ENCODE data around the gene WDR45.
A peak's percentile ranks its signal among the peaks of the same experiment; 100 is the strongest.

WDR45 gene

DNA sequence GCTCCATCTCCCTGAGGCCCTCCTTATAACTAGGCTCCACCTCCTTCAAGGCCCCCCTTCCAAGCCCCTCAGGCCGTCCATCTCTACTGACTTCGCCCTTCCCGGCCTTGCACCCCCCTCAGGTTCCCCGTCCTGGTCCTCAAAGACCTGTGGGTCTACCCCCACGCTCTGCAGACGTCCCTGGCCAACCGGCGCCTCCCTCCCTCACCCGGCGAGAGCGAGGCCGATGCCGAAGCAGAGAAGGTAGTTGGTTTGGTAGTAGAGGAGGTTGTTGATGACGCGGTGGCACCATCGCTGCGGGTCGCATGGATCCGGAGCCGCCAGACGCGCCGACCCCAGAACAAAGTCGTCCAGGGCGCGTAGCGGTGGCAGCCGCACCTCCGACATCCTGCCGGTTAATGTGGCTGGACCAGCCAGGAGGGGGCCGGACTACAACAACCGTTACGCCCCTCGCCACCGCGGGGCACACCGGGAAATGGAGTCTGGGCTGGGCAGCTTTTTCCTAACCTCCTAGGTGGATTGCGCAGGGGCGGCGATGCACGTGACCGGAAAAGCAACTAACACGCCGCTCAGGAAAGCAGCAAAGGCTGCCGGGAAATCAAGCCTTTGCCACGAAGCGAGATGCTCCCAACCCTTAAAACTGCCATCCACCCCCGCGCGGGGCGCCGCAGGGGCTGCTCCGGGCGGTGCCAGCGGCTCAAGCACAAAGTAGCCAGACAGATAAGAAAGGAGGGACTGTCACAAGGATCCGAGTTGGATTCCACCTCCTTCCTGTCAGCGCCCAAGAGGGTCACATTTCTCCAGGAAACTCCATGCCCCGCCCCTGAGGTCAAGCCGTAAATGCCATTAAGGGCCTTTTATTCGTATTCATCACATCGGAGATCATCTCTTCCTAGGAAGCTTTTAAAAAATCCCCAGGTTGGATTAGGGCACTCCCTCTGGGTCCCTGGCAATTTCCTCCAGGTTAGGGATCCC is 5.8 kb downstream of the WDR45 start, which contains the start of gene PRAF2:
PRAF2 (minus strand) TSS at position 402 of the 975 bp plus-strand sequence; CDS start at position 387, 15 bp downstream.
- peak; percentile 92 for DNase-seq (ENCODE audit: low spot score)

DNA sequence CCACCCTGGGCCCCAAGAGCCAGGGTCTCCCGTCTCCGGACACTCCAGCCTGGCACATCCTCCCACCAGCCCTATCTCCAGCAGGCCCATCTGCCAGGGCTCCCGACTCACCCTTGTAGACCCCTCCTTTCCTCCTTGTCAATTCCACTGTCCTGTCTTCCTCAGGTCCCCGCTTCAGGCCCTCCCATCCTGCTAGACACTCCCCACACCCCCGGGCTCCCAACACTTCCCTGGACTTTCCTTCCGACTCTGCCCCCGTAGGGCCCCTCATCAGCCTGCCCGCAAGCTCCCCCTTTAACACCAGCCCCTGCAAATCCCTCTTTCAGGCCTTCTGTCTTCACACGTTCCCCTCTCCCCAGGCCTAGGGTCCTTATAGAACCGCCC is 7.0 kb downstream of the WDR45 start:
- DNase-seq (ENCODE audit: low spot score): no peak

DNA sequence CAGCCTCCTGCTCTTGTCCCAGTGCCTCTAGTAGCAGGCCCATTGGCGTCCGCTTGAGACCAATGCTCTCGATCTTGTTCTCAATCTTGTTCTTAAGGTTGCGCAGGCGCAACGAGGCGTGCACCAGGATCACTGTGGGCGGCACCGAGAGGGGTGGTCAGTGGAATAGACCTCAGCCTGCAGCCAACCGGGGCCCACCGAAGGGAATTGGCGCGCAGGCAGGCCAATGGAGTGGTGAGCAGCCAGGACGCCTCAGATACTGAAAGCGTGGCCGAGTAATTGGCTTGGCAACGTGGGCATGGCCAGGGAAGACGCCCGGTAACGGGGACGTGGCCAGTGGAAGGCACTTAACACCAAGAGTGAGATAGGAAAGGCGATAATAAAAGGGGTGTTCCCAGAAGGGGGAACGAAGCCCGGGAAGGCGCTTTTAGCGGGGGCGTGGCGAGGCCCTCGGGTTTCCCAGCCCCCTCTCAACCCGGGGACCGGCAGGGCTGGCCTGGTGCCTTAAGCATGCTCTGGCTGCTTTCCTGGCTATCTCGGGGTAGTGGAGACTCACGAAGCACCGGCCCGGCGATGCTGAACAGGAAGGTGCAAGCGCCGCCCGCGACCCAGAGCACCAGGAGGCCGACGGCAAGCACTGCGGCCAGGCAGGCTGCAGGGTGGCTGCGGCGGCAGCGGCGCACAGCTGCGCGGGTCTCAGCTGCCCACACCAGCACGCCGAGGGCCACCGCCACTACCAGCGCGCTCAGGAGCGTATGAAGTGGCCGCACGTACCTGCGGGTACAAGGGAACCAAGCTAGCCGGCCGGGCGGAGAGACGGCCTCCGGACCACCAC is 7.6 kb downstream of the WDR45 start:
- no peak for DNase-seq (ENCODE audit: low spot score)

DNA sequence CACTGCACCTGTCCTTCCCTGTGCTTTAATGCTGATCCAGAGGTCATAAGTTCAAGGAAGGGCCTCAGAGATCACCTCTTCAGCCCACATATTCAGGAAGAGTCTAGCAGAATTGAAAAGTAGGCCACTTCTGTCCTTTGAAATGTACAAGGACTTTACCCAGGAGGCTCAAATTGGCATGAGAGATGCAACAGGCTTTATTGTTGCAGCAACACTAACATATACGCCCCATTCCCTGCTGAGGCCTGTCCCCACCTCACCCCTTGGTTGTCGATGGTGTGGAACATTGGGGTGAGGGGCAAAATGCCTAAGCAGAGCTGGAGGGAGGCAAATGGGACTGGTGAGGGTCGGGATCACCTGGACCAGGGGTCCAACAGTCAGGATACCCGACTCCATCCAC is 8.7 kb downstream of the WDR45 start:
- DNase-seq (ENCODE audit: low spot score): no peak

DNA sequence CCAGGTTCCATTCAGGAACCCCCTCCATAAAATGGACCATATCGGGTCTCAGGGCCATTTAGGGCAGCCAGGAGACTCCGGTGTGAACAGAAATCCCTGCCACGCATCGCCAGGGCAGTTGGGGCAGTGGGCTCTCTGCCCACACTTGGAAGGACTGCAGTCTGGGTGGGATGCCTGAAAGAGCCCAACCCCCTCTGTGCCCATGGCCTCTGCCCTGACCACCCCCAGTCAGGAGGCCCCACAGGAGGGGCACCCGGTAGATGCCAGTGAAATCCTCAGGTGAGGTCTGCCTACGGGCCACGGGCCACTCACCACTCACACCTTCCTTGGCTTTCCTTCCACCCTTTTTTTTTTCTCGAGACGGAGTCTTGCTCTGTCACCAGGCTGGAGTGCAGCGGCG is 10.6 kb downstream of the WDR45 start:
- DNase-seq (ENCODE audit: low spot score): no peak

DNA sequence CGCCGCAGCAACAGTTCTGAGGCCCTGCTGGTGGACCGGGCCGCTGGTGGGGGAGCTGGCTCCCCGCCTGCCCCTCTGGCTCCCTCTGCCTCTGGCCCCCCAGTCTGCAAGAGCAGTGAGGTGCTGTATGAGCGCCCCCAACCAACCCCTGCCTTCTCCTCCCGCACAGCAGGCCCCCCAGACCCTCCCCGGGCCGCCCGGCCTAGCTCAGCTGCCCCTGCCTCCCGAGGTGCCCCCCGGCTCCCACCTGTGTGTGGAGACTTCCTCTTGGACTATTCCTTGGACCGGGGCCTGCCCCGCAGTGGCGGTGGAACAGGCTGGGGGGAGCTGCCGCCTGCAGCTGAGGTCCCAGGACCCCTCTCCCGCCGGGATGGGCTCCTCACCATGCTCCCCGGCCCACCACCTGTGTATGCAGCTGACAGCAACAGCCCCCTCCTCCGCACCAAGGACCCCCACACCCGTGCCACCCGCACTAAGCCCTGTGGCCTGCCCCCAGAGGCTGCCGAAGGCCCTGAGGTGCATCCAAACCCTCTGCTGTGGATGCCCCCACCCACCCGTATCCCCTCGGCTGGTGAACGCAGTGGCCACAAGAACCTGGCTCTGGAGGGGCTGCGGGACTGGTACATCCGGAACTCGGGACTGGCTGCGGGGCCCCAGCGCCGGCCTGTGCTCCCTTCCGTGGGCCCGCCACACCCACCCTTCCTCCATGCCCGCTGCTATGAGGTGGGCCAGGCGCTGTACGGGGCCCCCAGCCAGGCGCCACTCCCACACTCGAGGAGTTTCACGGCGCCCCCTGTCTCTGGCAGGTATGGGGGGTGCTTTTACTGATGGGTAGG is 12.2 kb downstream of the WDR45 start:
- DNase-seq (ENCODE audit: low spot score): no peak

DNA sequence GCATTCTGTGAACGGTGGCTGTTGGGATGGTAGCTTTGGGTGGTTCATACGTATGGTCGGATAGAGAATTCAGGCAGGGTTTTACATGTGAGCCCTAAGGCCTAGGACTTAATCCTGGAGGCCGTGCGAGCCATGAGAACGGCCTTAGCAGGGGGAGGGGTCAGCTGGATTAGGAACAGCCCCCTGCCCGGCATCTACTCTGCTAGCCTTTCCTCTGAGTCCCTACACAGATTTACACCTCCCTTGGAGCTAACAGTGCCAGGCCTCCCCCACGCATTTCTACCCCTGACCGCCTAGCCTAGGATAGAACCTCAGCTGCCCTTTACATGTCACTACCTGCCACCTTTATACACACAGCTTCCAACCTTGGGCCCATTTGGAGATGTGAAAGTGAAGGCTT is 13.0 kb downstream of the WDR45 start:
- no peak for DNase-seq (ENCODE audit: low spot score)

DNA sequence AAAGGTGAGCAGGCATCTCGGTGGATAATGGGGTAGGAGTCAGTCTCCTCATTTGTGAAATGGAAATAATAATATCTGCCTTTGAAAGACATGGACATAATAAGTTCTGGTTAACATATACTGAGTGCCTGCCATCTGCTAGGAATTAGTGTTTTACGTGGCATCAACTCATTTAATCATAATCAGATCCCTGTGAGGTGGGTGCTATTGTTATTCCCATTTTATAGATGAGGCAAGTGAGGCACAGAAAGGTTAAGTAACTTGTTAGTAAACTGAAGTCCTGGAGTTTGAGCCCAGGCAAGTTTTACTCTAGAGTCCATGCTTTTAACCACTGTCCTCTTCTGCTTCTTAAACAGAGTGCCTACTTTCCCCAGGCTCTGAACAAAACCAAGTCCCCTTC is 13.4 kb downstream of the WDR45 start:
- no peak for DNase-seq (ENCODE audit: low spot score)

DNA sequence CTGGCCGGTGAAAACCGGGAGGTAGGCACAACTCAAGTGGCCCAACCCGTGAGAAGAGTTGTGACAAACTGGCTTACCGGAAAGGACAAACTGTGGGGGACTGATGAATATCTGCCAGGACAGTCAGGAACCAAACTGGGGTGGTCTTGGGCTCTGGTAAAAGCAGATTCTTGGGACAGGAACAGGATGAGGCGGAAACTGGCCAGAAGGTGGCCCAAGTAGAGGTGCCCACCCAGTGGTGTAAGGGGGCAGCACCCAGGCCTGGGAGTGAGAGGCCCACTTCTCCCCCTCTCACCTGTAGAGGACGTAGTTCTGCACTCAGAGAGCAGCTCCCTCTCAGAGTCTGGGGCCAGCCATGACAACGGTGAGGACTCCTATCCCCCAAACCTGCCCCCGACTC is 15.0 kb downstream of the WDR45 start:
- DNase-seq (ENCODE audit: low spot score): no peak

DNA sequence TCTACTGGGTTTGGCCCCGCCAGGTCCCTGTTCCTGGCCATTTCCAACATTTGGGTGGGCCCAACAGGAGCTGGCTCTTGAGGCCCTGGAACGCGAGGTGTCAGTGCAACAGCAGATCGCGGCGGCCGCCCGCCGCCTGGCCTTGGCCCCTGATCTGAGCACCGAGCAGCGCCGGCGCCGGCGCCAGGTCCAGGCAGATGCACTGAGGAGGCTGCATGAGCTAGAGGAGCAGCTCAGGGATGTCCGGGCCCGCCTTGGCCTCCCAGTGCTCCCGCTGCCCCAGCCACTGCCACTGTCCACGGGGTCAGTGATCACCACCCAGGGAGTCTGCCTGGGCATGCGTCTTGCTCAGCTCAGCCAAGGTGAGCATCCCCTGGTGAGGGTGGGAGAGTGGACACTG is 15.4 kb downstream of the WDR45 start:
- no peak for DNase-seq (ENCODE audit: low spot score)

DNA sequence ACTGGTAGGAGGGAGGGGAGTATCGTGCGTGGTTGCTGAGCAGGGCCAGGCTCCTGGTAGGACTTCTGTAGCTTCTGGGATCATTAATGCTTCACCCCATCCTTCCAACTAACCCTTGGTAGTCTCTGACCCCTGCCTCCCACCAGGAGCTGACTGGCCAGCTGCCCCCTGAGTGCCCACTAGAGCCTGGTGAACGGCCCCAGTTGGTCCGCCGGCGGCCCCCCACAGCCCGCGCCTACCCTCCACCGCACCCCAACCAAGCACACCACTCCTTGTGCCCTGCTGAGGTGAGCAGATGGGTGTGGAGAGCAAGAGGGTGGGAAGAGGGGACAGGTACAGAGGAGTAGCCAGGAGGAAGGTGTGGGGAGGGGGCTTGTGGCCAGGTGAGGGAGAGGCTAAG is 16.0 kb downstream of the WDR45 start:
- no peak for DNase-seq (ENCODE audit: low spot score)

DNA sequence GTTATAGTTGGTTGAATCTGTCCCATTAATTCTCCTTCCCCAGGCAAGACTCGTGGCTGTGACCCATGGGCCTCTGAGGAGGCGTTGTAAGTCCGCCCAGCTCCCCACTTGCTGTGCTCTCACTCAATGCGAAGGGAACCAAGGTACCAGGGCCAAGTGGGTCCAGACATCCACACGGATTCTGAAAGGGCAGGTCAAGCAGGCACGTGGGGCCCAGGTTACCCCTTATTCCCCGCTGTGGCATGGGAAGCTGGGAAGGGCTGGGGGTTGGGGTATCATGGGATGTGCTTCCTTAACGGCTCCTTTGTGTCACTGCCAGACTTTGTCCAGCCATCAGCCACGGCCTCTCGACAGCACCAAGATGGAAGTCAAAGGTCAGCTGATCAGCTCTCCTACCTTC is 17.8 kb downstream of the WDR45 start:
- DNase-seq (ENCODE audit: low spot score): no peak

DNA sequence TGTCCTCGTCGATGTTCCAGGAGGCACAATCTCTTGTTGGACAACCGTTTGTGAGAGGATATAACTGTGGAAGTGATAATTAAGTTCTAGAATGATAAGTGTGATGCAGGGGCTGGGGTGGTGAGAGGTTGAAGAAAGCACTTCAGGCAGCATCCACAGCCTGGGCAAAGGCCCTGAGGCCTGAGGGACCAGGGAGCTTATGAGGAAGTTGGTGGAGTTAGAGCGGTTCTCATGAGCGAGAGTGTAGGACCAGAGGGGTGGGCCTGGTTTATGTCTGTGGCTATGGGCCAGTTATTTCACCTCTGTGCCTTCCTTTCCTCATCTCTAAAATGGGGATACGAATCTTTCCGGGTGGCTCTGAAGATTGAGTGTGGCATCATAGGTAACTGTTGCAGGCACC is 18.2 kb downstream of the WDR45 start:
- no peak for DNase-seq (ENCODE audit: low spot score)

DNA sequence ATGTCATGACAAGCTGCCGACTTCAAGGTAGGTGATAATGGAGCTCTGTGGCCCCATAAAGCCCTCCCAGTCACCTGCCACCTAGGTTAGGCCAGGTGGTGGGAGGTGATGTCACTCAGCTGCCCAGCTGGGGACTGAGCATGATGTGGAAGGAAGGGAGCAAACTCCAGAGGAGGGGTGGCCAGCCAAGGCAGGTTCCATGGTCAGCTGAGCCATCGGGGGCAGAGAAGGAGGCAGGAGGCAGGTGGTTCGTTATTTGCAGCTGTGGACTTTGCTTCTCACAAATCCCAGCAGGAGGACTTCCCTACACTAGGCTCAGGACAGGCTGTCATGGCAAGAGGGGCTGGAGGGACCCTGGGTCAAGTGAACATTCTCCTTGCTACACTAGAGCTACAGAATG is 18.8 kb downstream of the WDR45 start:
- no peak for DNase-seq (ENCODE audit: low spot score)

DNA sequence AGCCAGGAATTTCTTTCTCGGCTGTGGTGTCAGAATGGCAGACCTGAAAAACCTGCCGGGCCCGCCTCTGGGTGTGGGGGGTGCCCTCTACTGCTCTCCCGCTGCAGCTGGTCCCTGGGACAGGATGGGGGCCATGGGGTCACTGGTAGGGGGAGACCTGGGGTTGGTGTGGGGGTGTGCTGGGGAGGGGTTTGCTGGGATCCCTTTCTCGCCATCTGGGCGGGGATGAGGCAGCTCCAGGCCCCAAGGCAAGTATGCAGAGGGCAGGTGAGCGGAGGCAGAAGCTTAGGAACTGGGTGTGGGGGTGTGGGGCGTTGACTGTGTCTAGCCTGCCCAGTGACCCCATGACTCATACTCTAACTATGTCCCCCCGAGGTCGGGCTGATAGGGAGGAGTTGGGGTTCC is 20.0 kb downstream of the WDR45 start:
- peak; percentile 56 for DNase-seq (ENCODE audit: low spot score)

DNA sequence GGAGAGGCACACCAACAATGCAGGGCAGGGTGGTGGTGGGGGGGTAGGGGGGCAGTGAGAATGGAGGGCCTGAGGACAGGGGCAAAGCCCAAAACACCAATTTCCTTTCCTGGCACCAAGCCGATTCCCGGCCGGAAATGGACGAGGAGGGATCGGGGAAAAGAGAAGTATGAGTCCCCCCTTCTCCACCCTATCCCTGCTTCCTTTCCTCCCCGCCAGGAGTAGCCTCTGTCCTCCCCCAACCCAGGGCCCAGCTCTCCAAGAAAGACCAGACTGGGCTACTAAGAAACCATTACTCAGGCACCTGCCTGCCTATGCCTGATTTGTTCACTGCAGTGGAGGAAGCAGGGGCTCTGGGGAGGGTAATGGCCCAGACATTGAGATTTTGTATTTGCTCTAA is 20.5 kb downstream of the WDR45 start:
- DNase-seq (ENCODE audit: low spot score): no peak

DNA sequence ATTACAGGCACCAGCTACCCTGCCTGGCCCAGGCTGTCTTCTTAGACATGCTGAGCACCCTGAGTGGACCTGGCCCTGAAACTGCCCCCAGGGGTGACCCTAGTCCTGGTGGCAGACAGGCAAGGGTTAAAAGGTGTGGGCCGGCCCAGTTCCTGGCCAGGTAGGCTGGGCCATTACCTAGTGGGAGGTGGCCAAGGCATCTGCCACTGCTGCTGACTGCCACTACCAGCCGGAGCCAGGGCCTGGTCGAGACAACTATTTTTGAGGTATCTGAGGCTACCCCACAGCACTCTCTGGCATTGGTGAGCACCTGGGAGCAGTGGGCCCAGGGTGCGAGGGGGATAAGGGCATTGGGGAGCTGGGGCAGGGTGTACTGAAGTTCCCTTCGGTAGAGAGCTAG is 20.9 kb downstream of the WDR45 start, which contains the start of gene CCDC120:
CCDC120 (plus strand) TSS at position 206 of the 400 bp plus-strand sequence. CDS start 3,043 bp downstream, outside the sequence.
- DNase-seq (ENCODE audit: low spot score): peak; percentile 65

DNA sequence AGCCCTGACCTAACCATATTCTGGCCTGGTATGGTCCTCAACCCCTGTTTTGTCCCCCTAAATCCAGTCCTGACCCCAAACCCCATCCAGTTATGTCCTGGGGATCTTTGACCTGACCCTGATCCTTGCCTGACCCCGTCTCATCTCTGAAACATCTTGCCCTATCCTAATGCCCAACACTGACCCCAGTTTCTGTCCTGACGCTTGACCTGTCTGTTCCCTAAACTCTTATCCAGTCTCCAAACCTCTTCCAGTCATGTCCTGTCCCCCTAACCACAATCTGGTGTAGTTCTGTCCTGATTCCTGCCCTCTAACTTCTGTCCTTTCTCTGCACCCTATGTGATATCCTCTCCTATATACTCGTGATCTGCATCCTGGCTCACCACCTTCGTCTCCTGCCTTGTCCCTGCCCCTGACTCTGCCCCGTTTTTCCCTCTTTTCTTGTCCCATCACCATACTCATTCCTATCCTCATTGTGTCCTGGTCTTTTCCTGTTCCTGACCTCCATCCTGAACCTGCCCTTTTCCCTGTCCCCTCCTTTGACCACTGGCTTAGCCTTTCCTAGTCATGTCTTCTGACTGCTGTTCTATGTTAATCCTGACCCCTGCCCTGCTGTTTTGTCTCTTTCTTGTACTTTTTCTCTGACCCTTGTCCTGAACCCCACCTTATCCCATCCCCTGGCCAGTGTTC is 25.5 kb downstream of the WDR45 start:
- DNase-seq (ENCODE audit: low spot score): no peak

DNA sequence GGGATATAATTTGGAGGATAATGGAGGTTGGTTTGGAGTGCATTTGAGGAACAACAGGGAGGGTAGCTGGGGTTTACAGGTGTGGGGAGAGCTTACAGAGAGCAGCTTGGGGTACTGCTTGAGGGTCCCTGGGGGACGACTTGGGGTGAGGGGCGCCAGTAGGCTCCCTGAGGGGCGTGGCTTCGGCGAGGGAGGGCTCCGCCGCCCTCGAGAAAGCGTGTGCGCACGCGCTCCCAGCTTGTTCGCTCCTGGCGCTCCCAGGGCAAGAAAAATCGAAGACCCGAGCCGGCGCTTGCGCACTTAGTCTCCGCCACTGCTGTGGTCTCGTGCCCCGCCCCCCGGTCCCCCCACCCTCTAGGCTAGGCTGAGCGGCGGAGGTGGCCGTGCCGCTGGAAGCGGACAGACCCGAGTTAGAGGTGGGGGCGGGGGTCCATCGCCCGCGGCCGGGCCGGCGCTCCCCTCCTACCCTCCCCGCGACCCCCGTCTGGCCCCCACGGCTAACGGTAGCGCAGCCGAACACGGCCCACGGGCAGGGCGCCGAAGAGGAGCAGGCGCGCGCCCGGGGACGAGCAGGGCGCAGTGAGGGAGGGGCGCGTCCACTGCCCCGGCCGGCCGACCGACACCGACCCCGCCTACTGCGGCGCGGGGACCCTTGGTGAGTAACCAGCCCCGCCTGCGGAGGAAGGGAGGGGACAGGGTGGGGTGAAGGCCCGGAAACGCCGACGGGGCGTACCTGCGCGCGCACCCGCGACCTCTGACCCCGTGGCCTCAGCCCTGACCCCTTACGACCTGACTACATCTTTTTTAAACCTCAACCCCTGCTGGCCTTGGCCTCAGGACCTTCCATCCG is 26.2 kb downstream of the WDR45 start:
- DNase-seq (ENCODE audit: low spot score): peak; percentile 49

DNA sequence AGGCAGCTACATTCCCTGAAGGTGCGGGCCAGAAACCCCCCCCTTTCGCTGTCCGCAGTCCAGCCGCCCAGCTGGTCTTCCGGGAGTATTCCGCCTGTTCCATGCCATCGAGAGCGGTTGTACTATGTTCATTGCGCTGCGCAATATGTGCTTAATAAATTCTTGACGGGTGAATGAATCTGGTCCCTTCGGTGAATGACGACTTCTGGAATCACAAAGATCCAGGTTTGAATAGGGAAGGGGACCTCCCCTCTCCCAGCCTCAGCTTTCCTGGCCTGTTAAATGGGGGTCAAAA is 35.8 kb downstream of the WDR45 start:
- no peak for DNase-seq (ENCODE audit: low spot score)
